ENCODE measurements around the gene TCN1.
"Not testable (repeated sequence)": the region's sequence is repeated elsewhere in the genome, so short reads cannot be mapped to it uniquely, and the experiment has no call there.

DNA sequence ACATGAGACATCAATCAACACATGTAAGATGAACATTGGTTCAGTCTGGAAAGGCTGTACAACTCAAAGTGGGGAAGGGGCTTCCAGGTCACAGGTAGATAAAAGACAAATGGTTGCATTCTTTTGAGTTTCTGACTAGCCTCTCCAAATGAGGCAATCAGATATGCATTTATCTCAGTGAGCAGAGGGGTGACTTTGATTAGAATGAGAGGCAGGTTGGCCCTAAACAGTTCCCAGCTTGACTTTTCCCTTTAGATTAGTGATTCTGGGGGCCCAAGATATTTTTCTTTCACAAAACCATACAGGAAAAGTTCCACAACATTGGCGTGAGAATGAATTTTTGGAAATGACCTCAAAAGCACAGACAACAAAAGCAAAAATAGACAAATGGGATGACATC is 49.9 kb downstream of the TCN1 start:
- TF ChIP-seq CTCF, POLR2A, POLR2AphosphoS5 (IDR thresholded peaks at IDR 0.05): not testable (repeated sequence)

Measured in prostate gland (tissue), 2 donors.